Endothelial cell of umbilical vein (primary cell): Measurements from ENCODE around the gene ADAP2. TPM values are rescaled to one million over a fixed set of nuclear protein-coding genes. Genes with fewer than 3 reads are reported as not detected.

Experiments
- BruUV-seq: library from RNA; stranded (reverse); fragments of 400-500 nt; replicated peaks from 2 replicates; lab custom pipeline; 2021; lab: Mats Ljungman, UMichigan
- CTCF ChIA-PET: fragments of 300-600, 350-600 bp; sonication (Branson Sonifier 250); formaldehyde crosslinking; loops from one replicate; lab custom pipeline; 2021; ENCODE audit warnings: antibody characterized with exemption, inconsistent platforms; lab: Charles Lee
- POLR2A ChIA-PET: fragments of 300-600, 350-600 bp; sonication (Branson Sonifier 250); formaldehyde crosslinking; loops from one replicate; lab custom pipeline; 2021; ENCODE audit warnings: antibody characterized with exemption, inconsistent platforms; lab: Charles Lee
- DNase-seq: peaks from one replicate; pipeline ENCODE4 v3.0.0-alpha.2; 2011; ENCODE audit warnings: low read depth, low spot score
- FAIRE-seq: peaks from 2 replicates; lab custom pipeline; 2011; peaks lifted over from hg19 to GRCh38; lab: Jason Lieb, UNC
- H2AFZ ChIP-seq: 2 replicates; pipeline ENCODE4 v1.6.0; 2012; ENCODE audit warnings: low read depth, low read length, control low read depth, inconsistent platforms
- H3K27ac ChIP-seq: 2 replicates; pipeline ENCODE4 v1.5.1; 2011; ENCODE audit warnings: low read depth, mild to moderate bottlenecking, control low read depth, low read length, moderate library complexity; ENCODE audit not compliant: insufficient read depth
- H3K27me3 ChIP-seq, 2 experiments: 2 replicates each; pipeline versions ENCODE4 v1.6.0 to v1.6.1; 2011; ENCODE audit warnings: low read length in 2 of 2, mixed read lengths in 1 of 2; ENCODE audit not compliant: control insufficient read depth in 2 of 2, insufficient read depth in 2 of 2
- H3K36me3 ChIP-seq, 2 experiments: 2 replicates in 1 of 2; 3 replicates in 1 of 2; pipeline ENCODE4 v1.5.1; 2011; ENCODE audit warnings: low read length in 2 of 2, mild to moderate bottlenecking in 1 of 2, moderate library complexity in 1 of 2; ENCODE audit not compliant: control insufficient read depth in 2 of 2, insufficient read depth in 2 of 2; ENCODE audit errors: extremely low read depth in 1 of 2
- H3K4me1 ChIP-seq: 3 replicates; pipeline ENCODE4 v1.5.1; 2011; ENCODE audit warnings: mild to moderate bottlenecking, low read length; ENCODE audit not compliant: control insufficient read depth, insufficient read depth; ENCODE audit errors: extremely low read depth
- H3K4me2 ChIP-seq: 2 replicates; pipeline ENCODE4 v1.6.1; 2011; ENCODE audit warnings: low read length, control low read depth, mixed read lengths; ENCODE audit not compliant: insufficient read depth
- H3K4me3 ChIP-seq, 3 experiments: fragments of 200-600 bp in 1 of 3; sonication (generic), shearing (Covaris generic) in 1 of 3; replicated peaks in 1 of 3; 2 replicates each; pipeline ENCODE4 v1.5.1; 2011 to 2016; ENCODE audit warnings: control low read depth in 3 of 3, low read length in 3 of 3, mild to moderate bottlenecking in 2 of 3, inconsistent platforms in 1 of 3, low read depth in 1 of 3, moderate library complexity in 1 of 3; ENCODE audit not compliant: insufficient read depth in 1 of 3
- H3K79me2 ChIP-seq: 2 replicates; pipeline ENCODE4 v1.6.0; 2012; ENCODE audit warnings: low read length, inconsistent platforms; ENCODE audit not compliant: control insufficient read depth, insufficient read depth
- H3K9ac ChIP-seq: replicated peaks from 2 replicates; pipeline ENCODE3; 2011; ENCODE audit warnings: low read length, control low read depth; ENCODE audit not compliant: insufficient read depth; ENCODE audit errors: extremely low read depth
- H3K9me1 ChIP-seq: replicated peaks from 3 replicates; pipeline ENCODE4 v1.6.0; 2011; ENCODE audit warnings: mild to moderate bottlenecking, low read length; ENCODE audit not compliant: control insufficient read depth, insufficient read depth; ENCODE audit errors: extremely low read depth
- H3K9me3 ChIP-seq: replicated peaks from 2 replicates; pipeline ENCODE4 v1.5.1; 2012; ENCODE audit warnings: low read length, inconsistent platforms; ENCODE audit not compliant: control insufficient read depth, insufficient read depth
- H4K20me1 ChIP-seq: replicated peaks from 2 replicates; pipeline ENCODE3; 2011; ENCODE audit warnings: mild to moderate bottlenecking, low read length; ENCODE audit not compliant: control insufficient read depth, insufficient read depth; ENCODE audit errors: extremely low read depth
- EZH2 ChIP-seq: IDR thresholded peaks from 2 replicates; pipeline ENCODE4 v1.6.1; 2012; ENCODE audit warnings: borderline replicate concordance, low read depth, mild to moderate bottlenecking, moderate library complexity, low read length, inconsistent platforms; ENCODE audit not compliant: severe bottlenecking
- FOS ChIP-seq: IDR thresholded peaks from 2 replicates; pipeline ENCODE4 v1.6.1; 2011; ENCODE audit warnings: mild to moderate bottlenecking, low read length, moderate library complexity, borderline replicate concordance; ENCODE audit not compliant: insufficient read depth
- GATA2 ChIP-seq: IDR thresholded peaks from 2 replicates; pipeline ENCODE4 v1.7.0; 2011; ENCODE audit warnings: low read depth, mild to moderate bottlenecking, moderate library complexity, mixed read lengths, low read length; ENCODE audit not compliant: insufficient read length, insufficient read depth
- JUN ChIP-seq: IDR thresholded peaks from 2 replicates; pipeline ENCODE4 v1.6.1; 2011; ENCODE audit warnings: borderline replicate concordance, low read depth; ENCODE audit not compliant: insufficient read length, insufficient read depth
- MYC ChIP-seq: IDR thresholded peaks from one replicate; pipeline ENCODE4 v1.6.1; 2011; ENCODE audit warnings: mild to moderate bottlenecking, low read depth, low read length
- POLR2A ChIP-seq: IDR thresholded peaks from 2 replicates; pipeline ENCODE4 v1.6.1; 2012; ENCODE audit warnings: low read depth, mild to moderate bottlenecking, control low read depth, low read length
- POLR2AphosphoS5 ChIP-seq: IDR thresholded peaks from 2 replicates; pipeline ENCODE4 v1.6.1; 2012; ENCODE audit warnings: low read depth, mild to moderate bottlenecking, control low read depth, low read length, moderate library complexity; ENCODE audit not compliant: insufficient read depth
- dilution Hi-C: fragments of 300-500 bp; cut with MboI; formaldehyde crosslinking; loops from one replicate; pipeline ENCODE4 v1.15.0; 2019; ENCODE audit warnings: low sequenced_read_pairs; ENCODE audit not compliant: extremely low pct_ligation_motif_present
- intact Hi-C: fragments of 100-400 bp; cut with micrococcal nuclease; formaldehyde crosslinking; loops from one replicate; pipeline ENCODE4 v1.10.0; 2022
- polyA plus RNA-seq, 4 experiments: library from polyadenylated mRNA; depleted of rRNA in 3 of 4; stranded (reverse) in 3 of 4; unstranded in 1 of 4; fragments of >200 nt; gene quantifications; 2 replicates each; pipeline versions ENCODE4 v1.2.1 to v1.2.3, GENCODE V29; 2011 to 2012; ENCODE audit warnings: missing spikeins in 1 of 4
- total RNA-seq: library from RNA; stranded (reverse); gene quantifications from 2 replicates; pipeline ENCODE4 v1.2.3, GENCODE V29; 2021
- TF ChIP-seq, protein P1 (sequence below), 2 donors: IDR thresholded peaks; 1 replicate in 1 of 2; 2 replicates in 1 of 2; pipeline ENCODE4 v1.5.1; 2011; ENCODE audit warnings: low read length in 2 of 2, mild to moderate bottlenecking in 2 of 2, moderate library complexity in 2 of 2, control low read depth in 1 of 2, inconsistent platforms in 1 of 2, low read depth in 1 of 2; ENCODE audit not compliant: insufficient read depth in 1 of 2; ENCODE audit errors: extremely low read depth in 1 of 2
- TF ChIP-seq, protein P2 (sequence below): IDR thresholded peaks from 2 replicates; pipeline ENCODE4 v1.6.1; 2011; ENCODE audit not compliant: insufficient read depth, insufficient read length

Gene ADAP2
- total and polyA plus RNA-seq, 2 donors (not counting 3 experiments of a cell fraction or from before 2014, with no cell fraction given): 0.28 to 1.0 TPM

DNA sequence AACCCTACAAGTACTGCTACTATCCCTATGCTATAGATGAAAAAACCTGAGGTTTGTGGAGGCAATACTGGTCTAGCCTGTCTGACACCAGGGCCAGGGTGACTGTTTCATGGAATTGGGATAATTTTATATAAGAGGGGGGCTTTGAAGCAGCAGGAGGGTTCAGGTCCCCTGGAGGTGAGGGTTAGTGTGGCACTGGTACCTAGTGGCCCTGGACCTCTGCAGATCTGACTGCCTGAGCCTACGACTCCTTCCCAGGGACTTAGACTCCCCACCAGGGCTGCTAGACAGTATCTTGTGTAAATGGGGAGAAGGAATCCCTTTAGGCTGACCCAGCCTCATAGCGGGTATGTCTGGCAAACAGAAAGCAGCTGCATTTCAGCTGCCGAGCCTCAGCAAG lies 6.8 kb downstream of the ADAP2 start:
- no peak overlapping the region for H3K9ac ChIP-seq
- POLR2A ChIA-PET: interaction anchor here (0.7 kb wide), 1 partner anchor 1010 kb away, joined by 11 read pairs; no protein-coding TSS in a partner anchor
- no peaks in the 10 kb centered on the region for H3K36me3 ChIP-seq
- no peak overlapping the region for H3K4me3 ChIP-seq
- no peaks in the 10 kb centered on the region for H4K20me1 ChIP-seq
- CTCF ChIA-PET: no interaction called here
- H3K4me2 ChIP-seq: no peak overlapping the region
- H3K9me1 ChIP-seq: no peaks in the 10 kb centered on the region
- no peaks in the 10 kb centered on the region for H3K4me1 ChIP-seq
- TF ChIP-seq, protein P1, sequence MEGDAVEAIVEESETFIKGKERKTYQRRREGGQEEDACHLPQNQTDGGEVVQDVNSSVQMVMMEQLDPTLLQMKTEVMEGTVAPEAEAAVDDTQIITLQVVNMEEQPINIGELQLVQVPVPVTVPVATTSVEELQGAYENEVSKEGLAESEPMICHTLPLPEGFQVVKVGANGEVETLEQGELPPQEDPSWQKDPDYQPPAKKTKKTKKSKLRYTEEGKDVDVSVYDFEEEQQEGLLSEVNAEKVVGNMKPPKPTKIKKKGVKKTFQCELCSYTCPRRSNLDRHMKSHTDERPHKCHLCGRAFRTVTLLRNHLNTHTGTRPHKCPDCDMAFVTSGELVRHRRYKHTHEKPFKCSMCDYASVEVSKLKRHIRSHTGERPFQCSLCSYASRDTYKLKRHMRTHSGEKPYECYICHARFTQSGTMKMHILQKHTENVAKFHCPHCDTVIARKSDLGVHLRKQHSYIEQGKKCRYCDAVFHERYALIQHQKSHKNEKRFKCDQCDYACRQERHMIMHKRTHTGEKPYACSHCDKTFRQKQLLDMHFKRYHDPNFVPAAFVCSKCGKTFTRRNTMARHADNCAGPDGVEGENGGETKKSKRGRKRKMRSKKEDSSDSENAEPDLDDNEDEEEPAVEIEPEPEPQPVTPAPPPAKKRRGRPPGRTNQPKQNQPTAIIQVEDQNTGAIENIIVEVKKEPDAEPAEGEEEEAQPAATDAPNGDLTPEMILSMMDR (IDR thresholded peaks at IDR 0.05; ENCODE audit: extremely low read depth in 1 of 2, insufficient read depth in 1 of 2, low read depth in 1 of 2, low read length in 2 of 2): no peak
- TF ChIP-seq EZH2: no peak
- no peak for TF ChIP-seq POLR2AphosphoS5
- TF ChIP-seq FOS: no peak
- no peak for TF ChIP-seq GATA2
- TF ChIP-seq MYC: no peak
- TF ChIP-seq, protein P2, sequence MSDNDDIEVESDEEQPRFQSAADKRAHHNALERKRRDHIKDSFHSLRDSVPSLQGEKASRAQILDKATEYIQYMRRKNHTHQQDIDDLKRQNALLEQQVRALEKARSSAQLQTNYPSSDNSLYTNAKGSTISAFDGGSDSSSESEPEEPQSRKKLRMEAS: no peak
- TF ChIP-seq JUN: no peak
- no peak for TF ChIP-seq POLR2A
- FAIRE-seq: no peak
- dilution Hi-C loops: no loop called here
- BruUV-seq: no TSS peak
- intact Hi-C loops: no loop called here
- H3K27ac ChIP-seq: no peak overlapping the region
- H3K27me3 ChIP-seq: peaks cover 7% of the 10 kb centered on the region in 2 experiments
- no peak for DNase-seq
- H3K9me3 ChIP-seq: no peaks in the 10 kb centered on the region
- no peaks in the 10 kb centered on the region for H3K79me2 ChIP-seq
- H2AFZ ChIP-seq: no peak overlapping the region
